RWPE2 (cell line): ENCODE results near the gene PCBP3.

Experiments used
- ATAC-seq: fragments of 200-7000 bp; cut with Tn5 transposase; 3 replicates; pipeline ENCODE4 v1.9.1; 2021; ENCODE audit warnings: low read depth
- DNase-seq: peaks from one replicate; pipeline ENCODE4 v3.0.0-alpha.2; 2020; ENCODE audit warnings: low spot score
- H3K27ac ChIP-seq: fragments of 450-650 bp; 2 replicates; pipeline ENCODE4 v1.5.1; 2017; ENCODE audit warnings: mild to moderate bottlenecking; ENCODE audit not compliant: poor library complexity, severe bottlenecking
- H3K27me3 ChIP-seq: fragments of 250-450 bp; sonication (Bioruptor Pico); 2 replicates; pipeline ENCODE4 v1.5.1; 2021; ENCODE audit warnings: mild to moderate bottlenecking, moderate library complexity; ENCODE audit not compliant: insufficient read depth, poor library complexity, severe bottlenecking
- H3K36me3 ChIP-seq: fragments of 250-450 bp; sonication (Bioruptor Pico); 2 replicates; pipeline ENCODE4 v1.5.1; 2020; ENCODE audit warnings: low read depth, mild to moderate bottlenecking, moderate library complexity
- H3K4me1 ChIP-seq: fragments of 250-450 bp; sonication (Bioruptor Pico); 2 replicates; pipeline ENCODE4 v1.5.1; 2021; ENCODE audit warnings: mild to moderate bottlenecking, moderate library complexity; ENCODE audit not compliant: insufficient read depth, poor library complexity, severe bottlenecking
- H3K4me3 ChIP-seq: fragments of 250-450 bp; sonication (Bioruptor Pico); 2 replicates; pipeline ENCODE4 v1.5.1; 2021; ENCODE audit warnings: mild to moderate bottlenecking, moderate library complexity; ENCODE audit not compliant: severe bottlenecking
- H3K9me3 ChIP-seq: fragments of 250-450 bp; sonication (Bioruptor Pico); 2 replicates; pipeline ENCODE4 v1.5.1; 2021; ENCODE audit warnings: mild to moderate bottlenecking, moderate library complexity; ENCODE audit not compliant: severe bottlenecking
- CTCF ChIP-seq: fragments of 450-650 bp; IDR thresholded peaks from one replicate; pipeline ENCODE4 v1.5.1; 2017; ENCODE audit warnings: mild to moderate bottlenecking, moderate library complexity; ENCODE audit not compliant: poor library complexity, severe bottlenecking

PCBP3 gene

GRCh38 chr21:45991606-45992300 lies 348.2 kb downstream of the PCBP3 start:
- peak; percentile 51 for DNase-seq
- Histone ChIP-seq H3K27me3 (no peaks in the 10 kb centered on the region), H3K27ac (no peak overlapping the region), H3K4me3 (no peak overlapping the region), H3K36me3 (no peaks in the 10 kb centered on the region), H3K9me3 (no peaks in the 10 kb centered on the region), H3K4me1 (no peaks in the 10 kb centered on the region)
- ATAC-seq = no peak
- no peak for TF ChIP-seq CTCF
